ENCODE data around the gene AKR7A2. TPM values are rescaled to one million over a fixed set of nuclear protein-coding genes. Genes with fewer than 3 reads are reported as not detected.

Gene AKR7A2
- total RNA-seq, 4 donors from 2014 or later, result 70.8 to 136 (median 110) TPM

DNA sequence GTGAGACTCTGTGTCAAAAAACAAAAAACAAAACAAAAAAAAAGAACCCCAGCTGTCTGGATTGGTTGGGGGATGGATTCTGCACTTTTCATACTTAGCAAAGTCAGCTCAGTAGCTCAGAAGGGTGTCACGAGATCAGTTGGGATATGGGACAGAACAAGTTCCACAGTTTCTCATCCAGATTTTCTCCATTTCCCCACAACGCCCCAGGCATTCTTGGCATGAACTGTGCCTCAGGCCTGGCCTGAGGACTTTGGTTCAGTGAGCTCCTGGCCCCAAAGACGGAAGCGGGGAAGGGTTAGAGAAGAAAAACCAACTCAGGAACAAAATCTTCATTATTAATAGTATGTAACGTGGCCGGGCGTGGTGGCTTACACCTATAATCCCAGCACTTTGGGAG is 1.9 kb downstream of the AKR7A2 start:
- Histone ChIP-seq H3K9me3 (no peaks in the 10 kb centered on the region), H3K4me1 (peaks cover 9 to 20% of the 10 kb centered on the region in 2 donors), H3K27ac (no peak overlapping the region), H3K4me3 (replicated peaks in 1 of 3) (no peak overlapping the region), H3K36me3 (peaks cover 17 to 22% of the 10 kb centered on the region in 2 donors), H3K27me3 (no peaks in the 10 kb centered on the region)
- WGBS, 2 donors, result 91 to 95% methylated on average over 7 of the region's 7 CpGs
- DNase-seq, result no peak
- no peak for TF ChIP-seq POLR2A (IDR thresholded peaks at IDR 0.05)
- TF ChIP-seq, protein P1, sequence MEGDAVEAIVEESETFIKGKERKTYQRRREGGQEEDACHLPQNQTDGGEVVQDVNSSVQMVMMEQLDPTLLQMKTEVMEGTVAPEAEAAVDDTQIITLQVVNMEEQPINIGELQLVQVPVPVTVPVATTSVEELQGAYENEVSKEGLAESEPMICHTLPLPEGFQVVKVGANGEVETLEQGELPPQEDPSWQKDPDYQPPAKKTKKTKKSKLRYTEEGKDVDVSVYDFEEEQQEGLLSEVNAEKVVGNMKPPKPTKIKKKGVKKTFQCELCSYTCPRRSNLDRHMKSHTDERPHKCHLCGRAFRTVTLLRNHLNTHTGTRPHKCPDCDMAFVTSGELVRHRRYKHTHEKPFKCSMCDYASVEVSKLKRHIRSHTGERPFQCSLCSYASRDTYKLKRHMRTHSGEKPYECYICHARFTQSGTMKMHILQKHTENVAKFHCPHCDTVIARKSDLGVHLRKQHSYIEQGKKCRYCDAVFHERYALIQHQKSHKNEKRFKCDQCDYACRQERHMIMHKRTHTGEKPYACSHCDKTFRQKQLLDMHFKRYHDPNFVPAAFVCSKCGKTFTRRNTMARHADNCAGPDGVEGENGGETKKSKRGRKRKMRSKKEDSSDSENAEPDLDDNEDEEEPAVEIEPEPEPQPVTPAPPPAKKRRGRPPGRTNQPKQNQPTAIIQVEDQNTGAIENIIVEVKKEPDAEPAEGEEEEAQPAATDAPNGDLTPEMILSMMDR (IDR thresholded peaks at IDR 0.05), result no peak
- intact Hi-C loops (cut with DNase I), result no loop called here

DNA sequence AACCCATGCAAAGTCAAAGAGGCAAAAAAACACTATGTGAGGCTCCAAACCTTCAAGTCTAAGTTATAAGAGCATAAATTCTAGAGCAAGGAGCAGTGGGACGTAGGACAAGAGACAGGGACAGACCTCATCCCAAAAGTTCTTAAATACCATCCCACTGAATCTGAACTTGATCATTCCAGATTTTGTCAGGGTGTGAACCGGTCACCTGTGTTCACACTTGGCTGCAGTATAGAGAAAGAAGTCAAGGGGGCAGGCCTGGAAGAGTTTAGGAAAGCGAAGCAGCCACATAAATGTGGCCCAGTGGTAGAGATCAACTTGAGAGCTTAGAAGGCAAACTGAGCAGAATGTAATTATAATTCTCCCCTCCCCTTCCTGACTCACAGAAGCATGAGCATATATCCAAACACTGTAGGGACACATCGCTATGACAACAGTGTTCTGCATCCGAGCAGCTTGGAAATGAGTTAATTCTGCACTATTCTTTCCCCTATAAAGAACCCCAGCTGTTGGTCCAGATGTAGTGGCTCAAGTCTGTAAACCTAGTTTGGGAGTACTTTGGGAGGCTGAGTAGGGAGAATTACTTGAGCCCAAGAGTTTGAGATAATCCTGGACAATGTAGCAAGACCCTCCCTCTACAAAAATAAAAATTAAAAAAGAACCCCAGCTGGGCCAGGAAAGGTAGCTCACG is 2.7 kb downstream of the AKR7A2 start:
- no peak overlapping the region for H3K4me3 ChIP-seq (replicated peaks in 1 of 3)
- WGBS, 2 donors, result 79 to 93% methylated on average over 6 of the region's 6 CpGs
- intact Hi-C loops (cut with DNase I), result no loop called here
- H3K36me3 ChIP-seq, result peaks cover 17 to 28% of the 10 kb centered on the region in 2 donors
- H3K9me3 ChIP-seq, result no peaks in the 10 kb centered on the region
- no peaks in the 10 kb centered on the region for H3K27me3 ChIP-seq
- no peak for DNase-seq
- H3K4me1 ChIP-seq, result peaks cover 9 to 20% of the 10 kb centered on the region in 2 donors
- TF ChIP-seq, protein P1 (IDR thresholded peaks at IDR 0.05), result no peak
- TF ChIP-seq POLR2A (IDR thresholded peaks at IDR 0.05), result no peak
- no peak overlapping the region for H3K27ac ChIP-seq

DNA sequence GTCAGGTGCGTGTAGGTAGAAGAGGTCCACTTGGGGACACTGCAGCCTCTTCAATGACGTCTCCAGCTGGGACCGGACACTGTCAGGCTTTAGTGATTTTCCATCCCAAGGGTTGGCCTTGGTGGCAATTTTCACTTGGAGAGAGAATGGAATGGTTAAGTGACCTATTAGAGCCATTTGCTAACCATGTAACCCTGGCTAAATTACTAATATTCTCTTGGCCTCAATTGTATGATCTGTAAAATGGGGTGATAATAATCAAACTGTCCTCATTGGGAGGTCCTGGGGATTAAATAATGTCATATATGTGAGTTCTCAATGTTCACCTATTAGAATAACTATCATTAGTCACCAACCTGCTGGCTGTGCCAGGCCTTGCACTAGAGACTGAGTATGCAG is 3.4 kb downstream of the AKR7A2 start:
- Histone ChIP-seq H3K27ac (no peak overlapping the region), H3K36me3 (peaks cover 17 to 35% of the 10 kb centered on the region in 2 donors), H3K9me3 (no peaks in the 10 kb centered on the region), H3K4me1 (peaks cover 9 to 19% of the 10 kb centered on the region in 2 donors), H3K27me3 (no peaks in the 10 kb centered on the region), H3K4me3 (replicated peaks in 1 of 3) (no peak overlapping the region)
- 86 to 92% methylated on average over 1 to 3 of the region's 3 CpGs for WGBS, 2 donors
- TF ChIP-seq, protein P1 (IDR thresholded peaks at IDR 0.05), result no peak
- TF ChIP-seq POLR2A (IDR thresholded peaks at IDR 0.05), result no peak
- no peak for DNase-seq
- intact Hi-C loops (cut with DNase I), result no loop called here

DNA sequence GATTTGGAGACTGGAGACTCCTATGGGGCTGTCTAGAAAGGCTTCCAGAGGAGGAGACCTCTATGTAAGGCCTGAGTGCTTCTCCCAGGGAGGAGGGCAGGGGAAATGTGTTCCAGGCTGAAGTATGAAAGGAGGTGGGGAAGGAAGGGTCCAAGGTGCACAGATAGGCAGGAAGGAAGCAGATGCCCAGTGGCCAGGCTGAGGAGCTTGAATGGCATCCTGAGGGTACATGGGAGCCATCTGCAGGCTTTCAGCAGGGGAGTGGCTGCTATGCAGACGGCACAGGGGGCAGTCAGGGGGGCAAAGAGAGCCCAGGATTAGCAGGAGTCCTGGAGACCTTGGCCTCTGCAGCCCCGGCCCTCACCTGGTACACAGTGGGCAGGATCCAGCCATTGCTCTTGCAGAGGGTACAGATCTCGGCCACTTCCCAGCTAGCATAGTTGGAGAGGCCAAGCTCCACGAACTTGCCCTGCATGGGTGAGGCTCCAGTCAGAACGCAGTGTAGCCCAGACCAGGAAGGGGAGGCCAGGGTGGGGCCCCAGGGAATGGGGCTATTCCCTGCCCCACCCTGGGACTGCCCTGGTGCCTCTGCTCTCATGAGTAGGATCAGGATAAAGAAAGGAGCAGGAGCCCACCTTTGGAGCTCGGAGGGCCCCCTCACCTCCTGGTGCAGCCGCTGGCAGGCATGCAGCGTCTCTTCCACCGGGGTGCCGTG is 4.0 kb downstream of the AKR7A2 start:
- no peak for TF ChIP-seq POLR2A (IDR thresholded peaks at IDR 0.05)
- TF ChIP-seq, protein P1 (IDR thresholded peaks at IDR 0.05), result no peak
- 89 to 93% methylated on average over 10 of the region's 10 CpGs for WGBS, 2 donors
- no peak overlapping the region for H3K27ac ChIP-seq
- no peaks in the 10 kb centered on the region for H3K27me3 ChIP-seq
- peaks cover 17 to 38% of the 10 kb centered on the region in 2 donors for H3K36me3 ChIP-seq
- H3K4me1 ChIP-seq, result peaks cover 9 to 13% of the 10 kb centered on the region in 2 donors
- no peak for DNase-seq
- no peak overlapping the region for H3K4me3 ChIP-seq (replicated peaks in 1 of 3)
- intact Hi-C loops (cut with DNase I), result no loop called here
- no peaks in the 10 kb centered on the region for H3K9me3 ChIP-seq

DNA sequence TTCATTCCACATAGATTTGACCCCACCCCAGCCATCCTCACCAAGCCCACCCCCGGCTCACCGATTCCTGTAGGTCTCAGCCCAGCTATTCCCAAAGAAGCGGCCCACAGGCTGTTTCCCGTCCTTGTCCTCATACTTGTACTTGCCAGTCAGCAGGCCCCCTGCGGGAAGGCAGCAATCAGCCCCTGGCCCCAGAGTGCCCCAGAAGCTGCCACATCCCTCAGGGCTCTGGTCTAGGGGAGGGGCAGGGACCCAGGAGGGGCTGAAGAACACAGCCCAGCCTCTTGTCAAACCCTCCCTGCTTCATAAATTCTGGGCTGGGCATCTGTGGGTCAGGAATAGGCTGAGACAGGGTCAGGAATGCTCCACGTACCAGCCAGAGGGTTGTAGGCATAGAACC is 5.0 kb downstream of the AKR7A2 start:
- intact Hi-C loops (cut with DNase I), result no loop called here
- 95 to 98% methylated on average over 6 of the region's 6 CpGs for WGBS, 2 donors
- no peak for TF ChIP-seq POLR2A (IDR thresholded peaks at IDR 0.05)
- TF ChIP-seq, protein P1 (IDR thresholded peaks at IDR 0.05), result no peak
- Histone ChIP-seq H3K4me3 (replicated peaks in 1 of 3) (no peak overlapping the region), H3K9me3 (no peaks in the 10 kb centered on the region), H3K27me3 (no peaks in the 10 kb centered on the region), H3K36me3 (peaks cover 17 to 38% of the 10 kb centered on the region in 2 donors), H3K4me1 (peaks cover 9 to 10% of the 10 kb centered on the region in 2 donors), H3K27ac (no peak overlapping the region)
- DNase-seq, result no peak

All from thyroid gland (tissue), 4 donors.